Measurements from ENCODE around the gene FNDC3A. TPM values are rescaled to one million over a fixed set of nuclear protein-coding genes. Genes with fewer than 3 reads are reported as not detected.
"Not testable (repeated sequence)": the region's sequence is repeated elsewhere in the genome, so short reads cannot be mapped to it uniquely, and the experiment has no call there.

FNDC3A gene
- total RNA-seq, 1 experiment from 2014 or later, result 24.3 TPM

- TF ChIP-seq TCF7L2 (IDR thresholded peaks at IDR 0.05; ENCODE audit: low read depth, low read length) (no peak), REST (IDR thresholded peaks at IDR 0.05; ENCODE audit: insufficient read depth in 1 of 2, low read depth in 2 of 2, low read length in 1 of 2) (no peak), SIN3A (IDR thresholded peaks at IDR 0.05; ENCODE audit: borderline replicate concordance, insufficient read depth, low read depth, low read length) (no peak), CTCF (IDR thresholded peaks at IDR 0.05) (no peak), POLR2AphosphoS5 (IDR thresholded peaks at IDR 0.05; ENCODE audit: low read depth, low read length) (no peak)
- DNase-seq (ENCODE audit: low read depth, low spot score), result no peak
- no TSS peak for BruUV-seq (replicated peaks)
- intact Hi-C loops (cut with micrococcal nuclease; ENCODE audit: unreplicated experiment), result no loop called here
- Histone ChIP-seq H3K36me3 (ENCODE audit: control insufficient read depth, insufficient read depth, low read length) (no peaks in the 10 kb centered on the region), H3K27ac (ENCODE audit: low read length) (no peak overlapping the region), H3K9me3 (ENCODE audit: control insufficient read depth, insufficient read depth, low read depth, low read length) (no peaks in the 10 kb centered on the region), H3K4me3 (ENCODE audit: low read depth in 2 of 2, low read length in 2 of 2) (no peak overlapping the region), H3K27me3 (ENCODE audit: control insufficient read depth, insufficient read depth, low read length) (no peaks in the 10 kb centered on the region), H3K4me1 (ENCODE audit: control insufficient read depth, insufficient read depth, low read length) (peaks cover 8% of the 10 kb centered on the region)
- in situ Hi-C loops (cut with HindIII; ENCODE audit: low pct_unique_long_range_greater_than_20kb, low sequenced_read_pairs), result no loop called here
- no peak for ATAC-seq
- ChIA-PET CTCF (no interaction called here), POLR2A (no interaction called here)
These were observed 85.1 kb downstream of the FNDC3A start for GRCh38 chr13:49060678-49061387.

- POLR2A ChIA-PET; H3K9me3 ChIP-seq (ENCODE audit: control insufficient read depth, insufficient read depth, low read depth, low read length); H3K4me3 ChIP-seq (ENCODE audit: low read depth in 2 of 2, low read length in 2 of 2); DNase-seq (ENCODE audit: low read depth, low spot score); H3K36me3 ChIP-seq (ENCODE audit: control insufficient read depth, insufficient read depth, low read length); intact Hi-C loops (cut with micrococcal nuclease; ENCODE audit: unreplicated experiment); H3K27ac ChIP-seq (ENCODE audit: low read length); ATAC-seq; CTCF ChIA-PET; in situ Hi-C loops (cut with HindIII; ENCODE audit: low pct_unique_long_range_greater_than_20kb, low sequenced_read_pairs); H3K27me3 ChIP-seq (ENCODE audit: control insufficient read depth, insufficient read depth, low read length); H3K4me1 ChIP-seq (ENCODE audit: control insufficient read depth, insufficient read depth, low read length); BruUV-seq (replicated peaks): not testable (repeated sequence)
These were observed 85.7 kb downstream of the FNDC3A start for GRCh38 chr13:49061388-49061752.

- TF ChIP-seq REST (IDR thresholded peaks at IDR 0.05; ENCODE audit: insufficient read depth in 1 of 2, low read depth in 2 of 2, low read length in 1 of 2), result no peak
- no peak for TF ChIP-seq TCF7L2 (IDR thresholded peaks at IDR 0.05; ENCODE audit: low read depth, low read length)
- no peak for TF ChIP-seq POLR2AphosphoS5 (IDR thresholded peaks at IDR 0.05; ENCODE audit: low read depth, low read length)
- no peak for TF ChIP-seq CTCF (IDR thresholded peaks at IDR 0.05)
- TF ChIP-seq SIN3A (IDR thresholded peaks at IDR 0.05; ENCODE audit: borderline replicate concordance, insufficient read depth, low read depth, low read length), result no peak
- no TSS peak for BruUV-seq (replicated peaks)
- H3K4me1 ChIP-seq (ENCODE audit: control insufficient read depth, insufficient read depth, low read length), result peaks cover 8% of the 10 kb centered on the region
- DNase-seq (ENCODE audit: low read depth, low spot score), result no peak
- POLR2A ChIA-PET, result no interaction called here
- ATAC-seq, result no peak
- H3K4me3 ChIP-seq (ENCODE audit: low read depth in 2 of 2, low read length in 2 of 2), result no peak overlapping the region
- no peak overlapping the region for H3K27ac ChIP-seq (ENCODE audit: low read length)
- H3K36me3 ChIP-seq (ENCODE audit: control insufficient read depth, insufficient read depth, low read length), result no peaks in the 10 kb centered on the region
- CTCF ChIA-PET, result no interaction called here
- H3K27me3 ChIP-seq (ENCODE audit: control insufficient read depth, insufficient read depth, low read length), result no peaks in the 10 kb centered on the region
- intact Hi-C loops (cut with micrococcal nuclease; ENCODE audit: unreplicated experiment) (no loop called here), in situ Hi-C loops (cut with HindIII; ENCODE audit: low pct_unique_long_range_greater_than_20kb, low sequenced_read_pairs) (no loop called here)
- no peaks in the 10 kb centered on the region for H3K9me3 ChIP-seq (ENCODE audit: control insufficient read depth, insufficient read depth, low read depth, low read length)
These were observed 86.7 kb downstream of the FNDC3A start for GRCh38 chr13:49062297-49062896.
